Lower leg skin (tissue), 4 donors: ENCODE results near the gene PDE3B. TPM values are rescaled to one million over a fixed set of nuclear protein-coding genes. Genes with fewer than 3 reads are reported as not detected.
"Not testable (repeated sequence)": the region's sequence is repeated elsewhere in the genome, so short reads cannot be mapped to it uniquely, and the experiment has no call there.

Experiments
- DNase-seq, 2 donors: peaks; one replicate each; pipeline ENCODE4 v3.0.0-alpha.2; 2019; ENCODE audit warnings: low spot score in 2 of 2
- H3K4me3 ChIP-seq: fragments of 200-600 bp; sonication (generic); 2 replicates; pipeline ENCODE4 v1.5.1; 2017; ENCODE audit warnings: mild to moderate bottlenecking, low read depth; ENCODE audit not compliant: poor library complexity, severe bottlenecking
- CTCF ChIP-seq, 3 donors: fragments of 450-650 bp; IDR thresholded peaks; one replicate each; pipeline ENCODE4 v1.5.1; 2016; ENCODE audit warnings: antibody characterized with exemption in 3 of 3, mild to moderate bottlenecking in 3 of 3, moderate library complexity in 2 of 3
- POLR2A ChIP-seq, 2 donors: fragments of 450-650 bp; IDR thresholded peaks; one replicate each; pipeline ENCODE4 v1.6.1; 2016 to 2017; ENCODE audit warnings: antibody characterized with exemption in 2 of 2, mild to moderate bottlenecking in 1 of 2, moderate library complexity in 1 of 2
- WGBS, 2 donors: methylation state at CpG; one replicate each; pipeline ENCODE4 v1.1.5; 2018; 5-methylcytosine and 5-hydroxymethylcytosine counted together
- intact Hi-C: fragments of 100-400 bp; cut with DNase I; formaldehyde crosslinking; loops from one replicate; pipeline ENCODE4 v1.15.0; 2023; ENCODE audit warnings: low total_unique reads
- total RNA-seq, 4 donors: library from RNA; depleted of rRNA; stranded (reverse); fragments of >200 nt; gene quantifications; one replicate each; pipeline ENCODE4 v1.1.0, GENCODE V29; 2016

Gene PDE3B
- total RNA-seq, 4 donors from 2014 or later, result 0.88 to 4.3 (median 2.1) TPM

GRCh38 chr11:14650064-14650463 is 6.5 kb downstream of the PDE3B start:
- 85 to 86% methylated on average over 3 of the region's 3 CpGs for WGBS, 2 donors
- TF ChIP-seq POLR2A (IDR thresholded peaks at IDR 0.05), result no peak
- intact Hi-C loops, result no loop called here
- no peak for DNase-seq
- H3K4me3 ChIP-seq, result no peak overlapping the region

GRCh38 chr11:14653090-14653489 is 9.5 kb downstream of the PDE3B start:
- DNase-seq, result no peak
- intact Hi-C loops, result no loop called here
- WGBS, 2 donors, result 77 to 78% methylated on average over 3 of the region's 3 CpGs
- TF ChIP-seq POLR2A (IDR thresholded peaks at IDR 0.05) (no peak), CTCF (IDR thresholded peaks at IDR 0.05) (no peak)
- no peak overlapping the region for H3K4me3 ChIP-seq

GRCh38 chr11:14655435-14655834 is 11.8 kb downstream of the PDE3B start:
- WGBS, 2 donors, result 78 to 89% methylated on average over 3 of the region's 3 CpGs
- DNase-seq, result no peak
- TF ChIP-seq POLR2A (IDR thresholded peaks at IDR 0.05) (no peak), CTCF (IDR thresholded peaks at IDR 0.05) (no peak)
- H3K4me3 ChIP-seq, result no peak overlapping the region
- intact Hi-C loops, result no loop called here

- 52 to 58% methylated on average over 4 of the region's 4 CpGs for WGBS, 2 donors
- intact Hi-C loops, result no loop called here
- no peak for DNase-seq
- TF ChIP-seq CTCF (IDR thresholded peaks at IDR 0.05), result no peak
- TF ChIP-seq POLR2A (IDR thresholded peaks at IDR 0.05), result no peak
- no peak overlapping the region for H3K4me3 ChIP-seq
Measured at GRCh38 chr11:14656536-14657457, 13.2 kb downstream of the PDE3B start.

- H3K4me3 ChIP-seq, result no peak overlapping the region
- WGBS, 2 donors, result 90 to 100% methylated on average over 1 of the region's 1 CpG
- TF ChIP-seq POLR2A (IDR thresholded peaks at IDR 0.05) (no peak), CTCF (IDR thresholded peaks at IDR 0.05) (no peak)
- intact Hi-C loops, result no loop called here
- no peak for DNase-seq
Measured at GRCh38 chr11:14657841-14658240, 14.2 kb downstream of the PDE3B start.

GRCh38 chr11:14664926-14665325 is 21.3 kb downstream of the PDE3B start:
- DNase-seq, intact Hi-C loops, H3K4me3 ChIP-seq: not testable (repeated sequence)
- 95 to 98% methylated on average over 3 of the region's 3 CpGs for WGBS, 2 donors

GRCh38 chr11:14667329-14667728 is 23.7 kb downstream of the PDE3B start:
- DNase-seq, H3K4me3 ChIP-seq, intact Hi-C loops: not testable (repeated sequence)
- 87 to 90% methylated on average over 4 of the region's 4 CpGs for WGBS, 2 donors
